ENCODE measurements around the gene OR10V1.

Gene OR10V1, protein sequence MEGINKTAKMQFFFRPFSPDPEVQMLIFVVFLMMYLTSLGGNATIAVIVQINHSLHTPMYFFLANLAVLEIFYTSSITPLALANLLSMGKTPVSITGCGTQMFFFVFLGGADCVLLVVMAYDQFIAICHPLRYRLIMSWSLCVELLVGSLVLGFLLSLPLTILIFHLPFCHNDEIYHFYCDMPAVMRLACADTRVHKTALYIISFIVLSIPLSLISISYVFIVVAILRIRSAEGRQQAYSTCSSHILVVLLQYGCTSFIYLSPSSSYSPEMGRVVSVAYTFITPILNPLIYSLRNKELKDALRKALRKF

DNA sequence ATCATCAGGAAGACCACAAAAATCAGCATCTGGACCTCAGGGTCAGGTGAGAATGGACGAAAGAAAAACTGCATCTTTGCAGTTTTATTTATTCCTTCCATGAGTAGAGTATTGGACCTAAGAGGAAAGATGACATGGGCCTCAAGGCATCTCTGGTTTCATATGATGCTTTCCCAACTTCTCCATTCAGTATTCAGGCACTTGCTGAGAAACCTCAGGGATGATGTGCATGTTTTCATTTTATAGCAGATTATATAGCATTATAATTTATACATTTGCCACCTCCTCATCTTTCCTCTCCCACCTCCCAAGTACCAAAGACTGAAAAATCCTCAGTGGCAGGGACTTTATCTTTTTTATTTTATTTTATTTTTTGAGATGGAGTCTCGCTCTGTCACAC lies at the start of gene OR10V1:
Gene OR10V1, minus strand, starts transcription at position 101 of the 400 bp plus-strand sequence. Its CDS starts 0 bp downstream, at position 101.
- no peak within 1 kb of the TSS for H3K4me3 ChIP-seq (ENCODE audit: low read depth, low read length)

DNA sequence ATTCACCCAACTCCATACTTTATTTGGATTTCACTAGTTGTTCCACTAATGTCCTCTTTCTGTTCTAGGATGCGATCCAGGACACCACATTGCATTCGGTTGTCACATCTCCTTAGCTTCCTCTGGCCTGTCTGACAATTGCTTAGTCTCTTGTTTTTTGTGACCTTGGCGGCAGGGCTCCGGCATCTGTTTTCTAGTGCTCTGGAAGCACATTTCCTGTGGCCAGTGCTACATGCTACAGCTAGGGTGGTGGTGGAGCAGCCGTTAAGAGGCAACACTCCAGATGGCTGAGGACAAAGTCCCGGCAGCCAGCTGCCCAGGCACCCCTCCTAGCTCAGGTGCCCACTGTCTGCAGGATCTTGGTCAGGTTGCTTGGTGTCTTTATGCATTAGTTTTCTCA lies 48.3 kb upstream of the OR10V1 start:
- H3K4me3 ChIP-seq (ENCODE audit: low read depth, low read length): no peak overlapping the region

DNA sequence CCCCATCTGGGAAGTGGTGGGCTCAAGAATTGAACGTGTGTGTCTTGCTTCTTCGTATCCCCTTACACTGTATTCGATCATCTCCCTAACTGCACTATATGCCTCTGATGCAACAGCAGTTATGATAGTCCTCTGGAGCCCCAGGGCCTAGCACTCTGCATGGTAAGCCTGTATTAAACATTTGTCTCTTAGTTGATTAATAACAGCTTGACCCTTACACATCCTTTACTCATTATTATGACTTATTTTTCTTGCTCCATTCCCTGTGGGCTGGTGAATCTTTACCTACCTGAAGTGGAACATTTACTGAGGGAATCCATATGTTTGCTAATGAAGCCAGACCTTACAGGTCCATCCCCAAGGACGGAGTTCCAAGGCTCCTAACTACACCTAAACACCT lies 47.1 kb upstream of the OR10V1 start:
- H3K4me3 ChIP-seq (ENCODE audit: low read depth, low read length): no peak overlapping the region

DNA sequence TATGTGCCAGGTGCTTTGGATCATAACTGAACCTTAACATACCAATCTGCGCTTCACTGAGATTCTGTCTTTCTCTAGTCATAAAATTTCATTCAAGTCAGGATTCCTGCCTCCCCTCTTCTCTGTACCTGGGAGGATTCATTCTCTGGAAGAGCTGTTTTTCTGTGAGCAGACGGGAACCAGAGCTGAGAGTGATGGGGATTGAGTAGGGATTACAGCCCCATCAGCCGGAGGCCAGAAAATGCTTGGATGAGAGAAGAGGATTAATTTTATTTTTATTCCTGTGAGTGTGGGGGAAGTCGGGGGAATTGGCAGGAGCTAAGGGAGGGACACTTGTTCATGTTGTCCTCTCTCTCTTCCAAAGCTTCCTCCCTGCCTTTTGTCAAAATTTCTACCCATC lies 46.3 kb upstream of the OR10V1 start:
- H3K4me3 ChIP-seq (ENCODE audit: low read depth, low read length): no peak overlapping the region

DNA sequence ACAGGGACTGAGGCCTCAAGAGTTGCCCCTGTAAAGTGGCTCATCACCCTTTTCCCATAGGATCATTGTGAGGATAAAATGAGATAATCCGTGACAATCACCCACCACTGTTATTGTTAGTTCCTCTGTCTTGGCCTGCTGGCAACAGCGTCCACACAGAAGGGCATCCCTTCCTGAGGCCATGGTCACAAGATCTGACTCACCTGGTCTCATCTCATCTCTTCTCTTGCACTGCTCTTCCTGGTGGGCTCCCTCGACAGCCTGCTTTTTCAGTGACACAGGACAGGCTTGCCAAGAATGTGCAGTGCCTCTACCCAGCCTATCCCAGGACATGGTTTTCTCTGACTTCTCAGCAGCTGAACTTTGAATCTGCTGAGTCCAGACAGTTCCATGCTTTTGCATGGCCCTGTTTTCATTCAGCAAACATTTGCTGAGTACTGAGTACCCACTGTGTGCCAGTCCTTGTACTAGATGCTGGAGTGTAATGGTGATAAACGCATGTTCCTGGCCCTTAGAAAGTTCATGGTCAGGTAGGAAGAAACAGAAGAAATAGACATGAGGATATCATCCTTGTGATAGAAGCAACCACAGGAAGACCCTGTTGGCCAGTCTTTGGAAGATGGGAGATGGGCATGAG lies 44.9 kb upstream of the OR10V1 start:
- H3K4me3 ChIP-seq (ENCODE audit: low read depth, low read length): no peak overlapping the region

DNA sequence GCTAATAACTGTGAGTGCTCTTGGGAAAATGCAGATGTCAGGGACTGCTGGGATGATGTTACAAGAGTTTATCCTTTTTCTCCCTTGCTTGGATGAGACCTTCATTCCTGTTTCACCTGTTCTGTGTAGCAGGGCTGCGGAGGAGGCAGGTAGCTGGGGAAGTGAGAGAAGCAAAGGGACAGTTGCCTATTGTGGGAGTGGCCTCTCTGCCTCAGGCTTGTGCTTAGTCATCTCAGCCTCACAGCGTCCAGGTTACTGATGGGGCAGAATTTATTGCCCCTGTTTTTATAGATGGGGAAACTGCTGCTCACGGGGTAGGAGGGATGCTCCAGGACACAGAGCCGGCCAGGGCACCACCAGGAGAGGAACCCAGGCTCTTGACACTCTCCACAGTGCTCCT lies 43.2 kb upstream of the OR10V1 start:
- no peak overlapping the region for H3K4me3 ChIP-seq (ENCODE audit: low read depth, low read length)

DNA sequence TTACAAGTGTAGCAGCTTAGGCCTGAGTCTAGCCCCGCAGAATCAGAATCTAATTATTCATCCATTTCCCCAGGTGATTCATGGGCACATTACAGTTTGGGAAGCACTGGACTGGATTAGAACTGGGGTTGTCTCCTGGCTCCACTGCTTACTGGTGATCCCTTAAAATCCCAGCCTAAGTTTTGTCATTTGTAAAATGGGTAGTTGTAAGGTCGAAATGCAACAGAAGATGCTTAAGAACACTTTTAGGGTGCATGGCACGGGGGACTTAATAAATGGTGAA lies 42.9 kb upstream of the OR10V1 start:
- H3K4me3 ChIP-seq (ENCODE audit: low read depth, low read length): peak overlapping the region; percentile 80

DNA sequence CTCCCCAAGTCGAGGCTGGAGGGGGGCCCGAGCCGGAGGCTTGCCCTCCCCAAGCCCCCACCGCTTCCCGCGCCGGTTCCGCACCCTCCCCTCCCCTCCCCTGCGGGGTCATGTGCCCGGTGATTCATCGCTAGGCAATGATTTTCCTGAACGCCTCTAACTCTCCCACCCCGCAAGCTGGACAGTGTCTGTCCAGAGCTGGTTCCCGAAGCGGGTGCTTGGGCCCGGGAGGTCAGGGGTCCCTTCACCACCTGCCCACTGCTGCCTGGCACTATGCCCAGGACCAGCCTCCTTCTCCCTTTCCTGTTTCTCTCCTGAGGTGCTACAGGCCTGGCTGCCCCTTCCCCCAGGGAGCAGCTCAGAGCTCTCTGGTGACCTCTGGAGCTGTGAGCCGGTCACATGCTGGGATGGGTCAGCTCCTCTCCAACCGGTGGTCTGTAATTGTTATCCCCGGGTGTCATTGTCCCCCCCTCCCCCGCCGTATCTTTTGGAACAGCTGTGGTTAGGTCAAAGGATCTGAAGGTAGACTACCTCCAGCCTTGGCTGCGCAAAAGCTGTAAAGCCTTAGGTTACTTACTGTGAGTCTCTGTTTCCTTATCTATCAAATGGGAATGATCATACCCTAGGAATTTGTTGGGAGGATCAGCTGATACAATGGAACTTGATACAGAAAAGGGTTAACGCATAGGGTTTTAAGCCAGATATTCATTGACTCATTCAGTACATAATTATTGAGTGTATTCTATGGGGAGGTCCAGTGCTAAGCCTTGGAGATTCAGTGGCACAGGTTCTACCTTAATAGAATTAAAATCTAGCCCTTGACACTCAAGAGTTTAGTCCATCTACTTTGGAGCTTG lies 42.3 kb upstream of the OR10V1 start:
- peak overlapping the region; percentile 80 for H3K4me3 ChIP-seq (ENCODE audit: low read depth, low read length)

DNA sequence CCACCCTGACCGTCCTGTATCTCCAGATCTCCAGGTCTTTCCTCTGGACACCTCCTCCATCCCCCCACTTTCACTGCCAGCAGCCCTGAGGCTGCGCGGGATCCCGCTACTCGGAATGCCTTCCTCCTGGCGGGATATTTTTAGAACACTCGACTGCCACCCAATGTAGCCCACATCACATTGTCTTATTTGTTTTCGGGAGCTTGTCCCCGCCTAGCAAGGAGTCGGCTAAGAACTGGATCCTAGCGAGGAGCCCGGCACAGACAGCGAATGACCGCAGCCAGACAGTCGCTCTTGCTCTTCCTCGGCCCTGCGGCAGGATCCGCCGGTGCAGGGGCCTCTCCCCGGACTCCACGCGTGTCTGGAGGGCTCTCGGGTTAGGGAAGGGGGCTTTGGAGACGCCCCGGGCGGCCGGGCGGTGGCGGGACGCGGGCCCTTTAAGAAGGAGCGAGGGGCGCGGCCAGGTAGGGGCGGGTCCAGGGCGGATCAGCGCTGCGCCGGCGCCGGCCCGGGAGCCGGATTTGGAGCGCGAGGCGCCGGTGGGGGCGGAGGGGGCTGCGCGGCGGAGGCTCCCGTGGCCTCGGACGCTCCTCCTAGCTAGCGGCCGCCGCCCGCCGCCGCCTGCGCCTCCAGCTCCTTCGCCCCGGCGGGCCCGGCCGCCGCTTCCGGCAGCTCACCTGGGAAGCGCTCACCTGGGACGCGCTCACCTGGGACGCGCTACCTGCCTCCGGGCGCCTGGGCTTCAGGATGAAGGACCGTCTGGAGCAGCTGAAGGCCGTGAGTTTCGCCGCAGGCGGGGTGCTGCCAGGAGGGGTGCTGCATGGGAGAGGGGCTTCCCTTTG lies 41.4 kb upstream of the OR10V1 start, which contains the start of gene STX3:
Gene STX3, plus strand, starts transcription at position 518 of the 842 bp plus-strand sequence. Its CDS starts 230 bp downstream, at position 748.
- peak within 1 kb of the TSS; percentile 80 for H3K4me3 ChIP-seq (ENCODE audit: low read depth, low read length)

DNA sequence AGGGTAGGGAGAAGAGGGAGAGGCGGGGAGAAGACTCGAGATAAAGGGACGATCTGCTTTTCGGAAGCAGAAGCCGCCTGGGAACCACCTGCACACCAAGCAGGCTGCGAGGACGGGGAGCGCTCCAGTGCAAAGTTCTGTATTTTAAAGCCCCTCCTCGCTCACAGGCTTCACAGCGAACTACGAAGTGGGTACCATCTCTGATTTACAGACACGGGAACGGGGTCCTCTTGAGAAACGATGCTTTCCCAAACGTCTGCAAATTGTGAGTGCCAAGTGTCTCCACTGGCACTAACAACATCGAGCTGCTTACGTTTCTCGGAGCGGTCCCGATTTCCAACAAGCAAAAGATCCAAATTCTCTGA lies 40.8 kb upstream of the OR10V1 start:
- H3K4me3 ChIP-seq (ENCODE audit: low read depth, low read length): peak overlapping the region; percentile 80

DNA sequence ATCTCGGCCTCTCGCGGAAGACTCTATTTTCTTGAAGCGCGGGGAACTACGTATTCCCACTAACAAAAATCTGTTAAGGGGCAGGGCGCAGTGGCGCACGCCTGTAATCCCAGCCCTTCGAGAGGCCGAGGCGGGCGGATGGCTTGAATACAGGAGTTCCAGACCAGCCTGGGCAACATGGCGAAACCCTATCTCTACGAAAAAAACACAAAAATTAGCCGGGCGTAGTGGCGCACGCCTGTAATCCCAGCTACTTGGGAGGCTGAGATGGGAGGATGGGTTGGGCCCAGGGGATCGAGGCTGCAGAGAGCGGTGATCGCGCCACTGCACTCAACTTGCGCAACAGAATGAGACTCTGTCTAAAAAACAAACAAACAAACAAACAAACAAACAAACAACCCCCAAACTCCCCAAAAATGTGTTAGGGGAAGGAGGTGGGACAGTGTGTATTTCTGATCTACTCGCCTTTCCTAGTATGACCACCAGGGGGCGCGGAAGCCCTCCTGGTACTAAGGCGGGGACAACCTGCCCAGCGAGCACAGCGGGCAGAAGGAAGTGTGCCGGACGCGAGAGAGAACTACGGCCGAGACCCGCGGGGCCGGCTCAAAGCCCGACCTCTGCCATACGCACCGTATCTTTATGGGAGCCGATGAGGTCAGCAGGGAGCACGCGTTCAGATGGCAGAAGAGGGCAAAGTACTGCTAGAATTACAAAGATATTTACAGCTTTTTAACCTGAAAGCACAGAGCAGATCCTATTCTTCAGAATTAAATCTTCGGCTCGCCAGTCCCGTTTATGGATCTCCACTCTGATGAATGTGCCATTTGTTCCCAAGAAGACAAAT lies 40.2 kb upstream of the OR10V1 start:
- peak overlapping the region; percentile 80 for H3K4me3 ChIP-seq (ENCODE audit: low read depth, low read length)

DNA sequence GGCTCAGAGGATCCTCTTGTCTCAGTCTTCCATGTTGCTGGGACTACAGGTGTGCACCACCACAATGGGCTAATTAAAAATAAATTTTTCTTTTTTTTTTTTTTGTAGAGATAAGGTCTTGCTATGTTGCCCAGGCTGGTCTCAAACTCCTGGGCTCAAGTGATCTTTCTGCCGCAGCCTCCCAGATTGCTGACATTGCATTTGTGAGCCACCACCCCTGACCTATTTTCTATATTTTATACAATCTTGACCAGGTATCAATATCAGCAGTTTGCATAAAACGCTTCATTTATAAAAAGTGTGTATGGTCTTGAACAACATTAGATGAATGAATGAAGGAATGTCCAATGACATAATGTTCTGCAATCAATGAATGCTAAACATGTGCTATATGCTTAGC lies 32.5 kb upstream of the OR10V1 start:
- no peak overlapping the region for H3K4me3 ChIP-seq (ENCODE audit: low read depth, low read length)

DNA sequence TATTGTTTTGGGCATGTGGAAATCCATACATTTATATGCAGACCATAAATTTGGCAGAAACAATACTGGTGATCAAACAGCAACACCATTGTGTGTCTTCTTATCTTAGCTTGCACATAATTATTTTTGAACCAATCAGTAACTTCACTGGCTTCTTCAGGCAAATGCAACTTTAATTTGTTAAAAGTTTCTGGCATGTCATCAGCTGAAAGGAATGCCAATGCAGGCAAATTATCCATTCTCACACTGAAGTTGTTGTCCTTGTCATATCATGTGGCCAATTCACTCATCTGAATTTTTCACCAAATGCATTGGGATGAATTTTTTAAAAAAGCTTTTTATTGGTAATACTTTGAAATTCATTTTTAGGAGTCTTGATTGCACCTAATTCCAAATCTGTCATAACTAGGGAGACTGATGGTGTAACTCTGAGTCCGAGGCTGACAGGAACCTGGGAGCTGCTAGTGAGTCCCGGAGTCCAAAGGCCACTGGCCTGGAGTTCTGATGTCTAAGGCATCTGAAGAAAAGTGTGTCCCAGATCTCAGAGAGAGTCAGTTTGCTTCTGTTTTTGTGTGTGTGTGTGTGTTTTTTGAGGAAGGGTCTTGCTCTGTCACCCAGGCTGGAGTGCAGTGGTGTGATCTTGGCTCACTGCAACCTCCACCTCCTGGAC lies 17.4 kb upstream of the OR10V1 start:
- H3K4me3 ChIP-seq (ENCODE audit: low read depth, low read length): no peak overlapping the region

DNA sequence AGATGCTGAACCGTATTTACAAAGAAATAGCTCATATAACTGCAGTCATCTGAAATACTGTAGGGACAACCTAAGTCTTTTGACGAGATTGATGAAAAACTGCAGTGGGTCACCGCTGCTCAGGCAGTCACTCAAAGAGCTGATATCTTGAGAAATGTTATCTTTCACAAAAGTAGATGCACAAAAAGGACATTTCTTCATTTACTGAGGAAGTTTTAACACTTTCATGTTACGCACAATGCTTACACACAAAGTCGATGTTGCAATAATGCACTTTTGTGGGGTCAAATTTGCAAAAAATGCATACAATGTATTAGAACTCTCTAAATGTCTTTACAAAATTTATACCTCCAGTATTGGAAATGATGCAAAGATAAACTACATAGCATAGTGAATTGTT lies 16.2 kb upstream of the OR10V1 start:
- no peak overlapping the region for H3K4me3 ChIP-seq (ENCODE audit: low read depth, low read length)

DNA sequence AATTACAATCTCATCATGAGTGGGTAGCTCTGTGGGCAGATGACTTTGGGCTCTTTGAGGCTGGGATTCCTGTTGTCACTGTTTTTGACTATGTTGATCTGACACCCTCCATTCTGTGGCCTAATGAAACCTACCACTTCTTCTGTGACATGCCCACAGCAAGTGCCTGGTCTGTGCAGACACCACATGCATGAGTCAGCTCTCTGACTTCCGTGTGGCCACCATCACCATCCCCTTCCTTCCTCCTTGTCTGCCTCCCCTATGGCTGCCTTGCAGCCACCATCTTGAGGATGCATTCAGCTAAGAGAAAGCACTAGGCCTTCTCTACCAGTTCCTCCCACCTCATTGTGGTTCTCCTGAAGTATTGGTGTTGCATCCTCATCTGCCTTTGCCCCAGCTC lies 15.3 kb upstream of the OR10V1 start:
- no peak overlapping the region for H3K4me3 ChIP-seq (ENCODE audit: low read depth, low read length)

DNA sequence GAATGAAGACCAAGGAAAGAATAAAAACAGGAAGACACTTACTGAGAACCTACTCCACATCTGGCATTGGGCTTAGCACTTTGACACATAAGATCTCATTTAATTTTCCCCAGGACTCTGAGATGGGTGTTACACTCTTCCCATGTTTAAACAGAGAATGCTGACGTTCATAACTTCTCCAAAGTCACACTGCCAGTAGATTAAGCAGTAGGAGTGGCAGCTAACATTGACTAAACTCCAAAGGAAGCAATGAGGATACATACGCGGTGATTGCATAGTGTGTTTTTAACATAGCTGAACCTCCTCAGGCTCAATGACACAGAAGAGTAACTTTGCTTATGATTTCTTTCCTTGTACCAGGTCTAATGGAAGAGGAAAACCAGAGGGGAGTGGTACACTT lies 14.5 kb upstream of the OR10V1 start:
- H3K4me3 ChIP-seq (ENCODE audit: low read depth, low read length): no peak overlapping the region

DNA sequence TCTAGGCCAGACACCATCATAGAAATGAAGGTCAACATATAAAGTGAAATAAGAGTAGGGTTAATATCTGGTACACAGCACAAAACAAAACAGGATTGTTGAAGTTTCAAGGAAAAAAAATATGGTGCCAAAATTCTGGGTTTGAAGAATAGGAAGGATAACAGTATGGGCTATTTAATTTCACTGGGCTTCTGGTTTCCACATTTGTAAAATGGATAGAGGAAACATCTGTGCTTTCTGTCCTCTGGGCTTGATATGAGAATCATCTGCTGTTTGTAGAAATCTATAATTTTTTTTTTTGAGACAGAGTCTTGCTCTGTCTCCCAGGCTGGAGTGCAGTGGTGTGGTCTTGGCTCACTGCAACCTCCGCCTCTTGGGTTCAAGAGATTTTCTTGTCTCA lies 13.8 kb upstream of the OR10V1 start:
- H3K4me3 ChIP-seq (ENCODE audit: low read depth, low read length): no peak overlapping the region

DNA sequence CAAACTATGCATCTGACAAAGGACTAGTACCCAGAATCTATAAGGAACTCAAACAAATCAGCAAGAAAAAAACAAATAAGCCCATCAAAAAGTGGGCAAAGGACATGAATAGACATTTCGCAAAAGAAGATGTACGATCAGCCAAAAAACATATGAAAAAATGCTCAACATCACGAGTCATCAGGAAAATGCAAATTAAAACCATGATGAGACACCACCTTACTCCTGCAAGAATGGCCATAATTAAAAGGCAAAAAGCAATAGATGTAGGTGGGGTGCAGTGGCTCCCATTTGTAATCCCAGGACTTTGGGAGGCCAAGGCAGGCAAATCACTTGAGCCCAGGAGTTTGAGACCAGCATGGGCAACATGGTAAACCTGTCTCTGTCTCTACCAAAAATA lies 10.4 kb upstream of the OR10V1 start:
- no peak overlapping the region for H3K4me3 ChIP-seq (ENCODE audit: low read depth, low read length)

DNA sequence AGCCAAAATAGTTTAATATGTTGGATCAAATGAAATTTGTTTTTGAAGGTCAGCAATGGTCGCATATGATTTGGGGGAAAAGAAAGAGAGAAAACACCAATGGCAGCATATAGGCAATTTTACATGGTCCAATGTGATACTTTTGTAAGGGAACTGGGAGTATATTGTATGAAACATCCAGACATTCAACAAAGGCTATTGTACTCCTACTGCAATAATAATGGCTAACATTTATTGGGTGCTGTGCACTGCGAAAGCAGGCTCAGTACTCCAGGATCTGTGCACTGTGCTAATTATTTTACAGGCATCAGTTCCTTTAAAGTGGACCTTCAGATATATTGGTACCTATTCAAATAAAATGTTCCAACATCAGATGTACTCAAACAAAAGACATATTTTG lies 5.9 kb upstream of the OR10V1 start:
- H3K4me3 ChIP-seq (ENCODE audit: low read depth, low read length): no peak overlapping the region

DNA sequence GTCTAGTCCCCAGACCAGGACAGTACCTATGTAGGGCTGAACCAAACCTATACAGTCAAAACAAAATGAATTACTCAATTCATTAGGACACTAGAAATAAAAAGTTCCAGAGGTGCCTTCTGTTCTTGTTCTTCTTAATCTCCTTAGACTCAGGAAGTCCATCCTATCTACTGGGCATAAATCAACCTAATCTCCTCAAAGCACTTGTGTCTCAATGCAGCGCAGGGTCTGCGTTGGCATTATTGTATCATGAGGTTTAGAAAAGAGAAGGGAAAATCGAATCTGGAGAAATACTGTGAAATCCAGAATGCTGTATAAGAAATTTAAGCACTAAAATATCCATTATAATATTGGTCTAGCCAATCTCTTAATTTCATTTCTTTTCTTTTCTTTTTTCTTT lies 2.4 kb upstream of the OR10V1 start:
- no peak overlapping the region for H3K4me3 ChIP-seq (ENCODE audit: low read depth, low read length)

All from iPS-11a (cell line).